ENCODE results near the gene RBM17.

DNA sequence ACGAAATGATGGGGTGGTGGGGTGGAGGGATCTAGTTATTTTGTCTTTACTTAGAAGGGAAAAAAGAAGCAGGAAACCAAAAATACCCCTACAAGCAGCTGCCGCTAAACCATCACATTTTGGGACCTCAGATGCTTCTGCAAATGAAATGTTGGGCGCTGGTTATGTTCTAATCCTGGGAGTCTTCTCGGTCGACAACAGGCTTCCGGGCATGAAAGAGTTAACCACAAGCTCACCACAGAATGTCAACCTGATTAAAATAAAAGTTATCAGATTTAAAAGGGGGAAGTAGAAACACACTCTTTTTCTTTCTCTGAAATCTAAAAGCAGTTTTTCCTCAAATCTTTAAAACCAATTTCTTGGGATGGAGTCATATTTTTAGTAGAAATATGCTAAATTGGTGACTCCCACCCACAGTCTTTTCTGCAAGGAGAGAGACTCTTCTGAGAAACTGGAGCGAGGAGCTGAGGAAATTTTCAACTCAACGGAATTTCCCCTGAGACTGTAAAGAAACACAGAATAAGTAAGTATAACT lies 43.5 kb upstream of the RBM17 start:
- no peak for TF ChIP-seq CTCF (conservative IDR thresholded peaks at IDR 0.05)
- TF ChIP-seq ZFX (IDR thresholded peaks at IDR 0.05), result no peak

Measured in C4-2B (cell line).